Measurements from ENCODE around the gene NRXN3.

DNA sequence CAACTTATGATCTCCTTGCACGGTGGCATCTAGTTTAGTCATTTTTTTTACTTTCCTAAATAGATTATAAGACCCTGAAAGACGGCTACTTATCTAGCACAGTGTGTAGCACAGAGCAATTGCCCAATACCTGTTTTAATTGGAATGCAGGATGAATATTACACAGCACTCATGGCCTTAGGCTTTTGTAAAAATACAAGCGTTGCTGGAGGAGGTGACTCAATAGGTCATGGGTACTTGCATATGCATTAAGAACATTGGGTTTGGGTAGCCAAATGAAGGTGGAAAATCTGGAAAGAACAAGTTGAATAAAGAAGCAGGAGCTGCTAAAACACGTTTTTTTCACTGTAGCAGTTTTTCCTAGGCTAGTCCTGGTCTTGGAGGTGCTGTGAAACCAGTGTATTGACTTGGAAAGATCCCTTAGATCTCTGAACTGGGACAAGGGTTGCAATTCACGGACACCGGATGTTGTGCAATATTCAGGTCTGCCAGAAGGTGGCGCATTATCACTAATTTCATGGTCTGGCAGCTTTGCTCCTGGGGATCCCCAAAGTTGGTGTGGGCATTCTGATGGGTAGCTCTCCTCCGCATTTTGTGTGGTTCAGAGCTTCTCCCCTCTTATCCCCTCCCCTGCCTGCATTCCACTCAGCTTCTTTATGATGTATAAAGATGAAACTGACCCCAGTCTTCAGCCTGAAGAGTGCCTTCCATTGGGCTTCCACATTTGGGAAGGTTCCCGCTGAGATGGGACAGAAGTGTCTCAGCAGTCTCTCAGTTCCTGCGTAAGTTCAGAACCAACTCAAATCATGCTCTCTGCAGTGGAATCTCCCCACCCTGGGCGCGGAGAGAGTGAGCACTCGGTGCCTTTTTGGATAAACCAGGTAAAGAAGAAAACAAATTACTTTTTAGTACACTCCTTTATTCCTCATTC, 278.3 kb downstream of the NRXN3 start:
- TF ChIP-seq CTCF (IDR thresholded peaks at IDR 0.05; ENCODE audit: low read depth, low read length, missing input control): peak; percentile 67
- TF ChIP-seq RAD21 (IDR thresholded peaks at IDR 0.05): peak; percentile 73 to 81
- TF ChIP-seq FOXA2 (IDR thresholded peaks at IDR 0.05): no peak
- no peak for TF ChIP-seq YY1 (IDR thresholded peaks at IDR 0.05)
- no peak for TF ChIP-seq GABPA (IDR thresholded peaks at IDR 0.05 in 1 of 2, conservative IDR thresholded peaks at IDR 0.05 in 1 of 2)
- TF ChIP-seq, protein P1, sequence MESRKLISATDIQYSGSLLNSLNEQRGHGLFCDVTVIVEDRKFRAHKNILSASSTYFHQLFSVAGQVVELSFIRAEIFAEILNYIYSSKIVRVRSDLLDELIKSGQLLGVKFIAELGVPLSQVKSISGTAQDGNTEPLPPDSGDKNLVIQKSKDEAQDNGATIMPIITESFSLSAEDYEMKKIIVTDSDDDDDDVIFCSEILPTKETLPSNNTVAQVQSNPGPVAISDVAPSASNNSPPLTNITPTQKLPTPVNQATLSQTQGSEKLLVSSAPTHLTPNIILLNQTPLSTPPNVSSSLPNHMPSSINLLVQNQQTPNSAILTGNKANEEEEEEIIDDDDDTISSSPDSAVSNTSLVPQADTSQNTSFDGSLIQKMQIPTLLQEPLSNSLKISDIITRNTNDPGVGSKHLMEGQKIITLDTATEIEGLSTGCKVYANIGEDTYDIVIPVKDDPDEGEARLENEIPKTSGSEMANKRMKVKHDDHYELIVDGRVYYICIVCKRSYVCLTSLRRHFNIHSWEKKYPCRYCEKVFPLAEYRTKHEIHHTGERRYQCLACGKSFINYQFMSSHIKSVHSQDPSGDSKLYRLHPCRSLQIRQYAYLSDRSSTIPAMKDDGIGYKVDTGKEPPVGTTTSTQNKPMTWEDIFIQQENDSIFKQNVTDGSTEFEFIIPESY (IDR thresholded peaks at IDR 0.05): no peak
